ENCODE data around the gene ARHGAP19. TPM values are rescaled to one million over a fixed set of nuclear protein-coding genes. Genes with fewer than 3 reads are reported as not detected.

The ARHGAP19 gene
- total RNA-seq, 1 donor: 8.7 TPM

DNA sequence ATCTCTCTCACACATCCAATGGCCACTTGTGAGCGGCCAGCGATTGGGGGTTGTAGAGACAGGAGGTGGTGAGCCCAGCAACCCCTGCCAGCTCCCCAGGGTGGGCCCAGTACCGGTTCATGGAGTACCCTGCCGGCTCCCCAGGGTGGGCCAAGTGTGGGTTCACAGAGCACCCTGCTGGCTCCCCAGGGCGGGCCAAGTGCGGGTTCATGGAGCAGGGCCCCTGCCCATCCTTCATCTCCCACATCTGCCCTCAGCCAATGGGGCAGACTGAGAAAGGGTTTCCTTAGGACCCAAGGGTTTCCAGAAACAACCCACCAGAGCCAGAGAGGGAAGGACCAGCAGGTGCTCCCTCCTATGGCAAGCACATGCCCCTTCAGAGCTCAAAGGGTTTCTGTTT, 85.3 kb downstream of the ARHGAP19 start:
- no peak overlapping the region for H3K4me3 ChIP-seq (ENCODE audit: insufficient read depth, low read length)
- TF ChIP-seq, protein P1, sequence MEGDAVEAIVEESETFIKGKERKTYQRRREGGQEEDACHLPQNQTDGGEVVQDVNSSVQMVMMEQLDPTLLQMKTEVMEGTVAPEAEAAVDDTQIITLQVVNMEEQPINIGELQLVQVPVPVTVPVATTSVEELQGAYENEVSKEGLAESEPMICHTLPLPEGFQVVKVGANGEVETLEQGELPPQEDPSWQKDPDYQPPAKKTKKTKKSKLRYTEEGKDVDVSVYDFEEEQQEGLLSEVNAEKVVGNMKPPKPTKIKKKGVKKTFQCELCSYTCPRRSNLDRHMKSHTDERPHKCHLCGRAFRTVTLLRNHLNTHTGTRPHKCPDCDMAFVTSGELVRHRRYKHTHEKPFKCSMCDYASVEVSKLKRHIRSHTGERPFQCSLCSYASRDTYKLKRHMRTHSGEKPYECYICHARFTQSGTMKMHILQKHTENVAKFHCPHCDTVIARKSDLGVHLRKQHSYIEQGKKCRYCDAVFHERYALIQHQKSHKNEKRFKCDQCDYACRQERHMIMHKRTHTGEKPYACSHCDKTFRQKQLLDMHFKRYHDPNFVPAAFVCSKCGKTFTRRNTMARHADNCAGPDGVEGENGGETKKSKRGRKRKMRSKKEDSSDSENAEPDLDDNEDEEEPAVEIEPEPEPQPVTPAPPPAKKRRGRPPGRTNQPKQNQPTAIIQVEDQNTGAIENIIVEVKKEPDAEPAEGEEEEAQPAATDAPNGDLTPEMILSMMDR (IDR thresholded peaks at IDR 0.05; ENCODE audit: extremely low read depth, low read depth, low read length): no peak
- H3K27ac ChIP-seq (ENCODE audit: low read depth, low read length): no peak overlapping the region
- no peaks in the 10 kb centered on the region for H3K36me3 ChIP-seq (ENCODE audit: insufficient read depth, low read length)
- no peaks in the 10 kb centered on the region for H4K20me1 ChIP-seq (ENCODE audit: insufficient read depth, low read length)
- no peaks in the 10 kb centered on the region for H3K9me3 ChIP-seq (ENCODE audit: low read depth, low read length)
- H3K4me1 ChIP-seq (ENCODE audit: insufficient read depth, low read length): no peaks in the 10 kb centered on the region
- peaks cover 4% of the 10 kb centered on the region for H3K27me3 ChIP-seq (ENCODE audit: insufficient read depth, low read length)
- no peak overlapping the region for H3K4me2 ChIP-seq (ENCODE audit: insufficient read depth, low read length)
- DNase-seq (ENCODE audit: insufficient read length, low spot score, missing footprints): no peak
- H2AFZ ChIP-seq (ENCODE audit: low read length): no peak overlapping the region
- no peaks in the 10 kb centered on the region for H3K79me2 ChIP-seq (ENCODE audit: insufficient read depth, low read length)

DNA sequence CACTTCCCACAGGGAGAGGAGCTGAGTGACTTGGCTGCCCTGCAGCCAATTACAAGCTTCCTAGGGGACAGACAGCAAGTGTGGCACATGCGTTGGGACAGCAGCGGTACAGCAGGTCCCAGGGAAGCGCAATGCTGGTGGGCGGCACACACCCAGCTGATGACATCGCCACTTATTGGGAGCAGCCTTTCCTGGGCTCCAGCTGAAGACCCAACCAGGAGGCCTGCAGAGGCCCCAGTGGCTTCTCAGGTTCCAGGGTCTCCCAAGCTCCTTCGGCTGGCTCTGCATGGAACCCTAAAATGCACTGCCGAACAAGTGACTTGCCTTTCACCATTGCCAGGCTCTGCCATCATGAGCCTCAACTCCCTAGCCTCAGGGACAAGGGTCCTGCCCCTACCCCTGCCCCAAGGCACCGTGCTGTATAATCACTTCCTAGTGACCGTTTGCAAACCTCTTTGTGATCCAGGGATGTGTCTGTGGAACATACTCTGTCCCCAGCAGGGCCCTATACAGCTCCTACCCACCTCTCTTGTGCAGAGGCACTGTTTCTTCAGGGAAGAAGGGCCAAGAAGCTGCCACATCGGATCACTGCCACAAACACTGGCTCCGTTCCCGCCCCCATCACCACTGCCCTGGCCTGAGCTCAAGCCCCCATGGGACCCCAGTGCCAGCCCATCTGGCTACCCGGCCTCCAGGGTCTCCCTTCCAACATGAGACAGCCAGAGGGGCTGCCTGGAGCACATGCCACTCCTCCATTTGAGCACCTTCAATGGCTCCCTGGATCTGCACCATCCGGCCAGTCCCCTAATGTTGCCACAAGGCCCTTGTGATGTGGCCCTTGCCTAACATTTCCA, 87.4 kb downstream of the ARHGAP19 start:
- no peaks in the 10 kb centered on the region for H3K4me1 ChIP-seq (ENCODE audit: insufficient read depth, low read length)
- no peak overlapping the region for H3K4me2 ChIP-seq (ENCODE audit: insufficient read depth, low read length)
- H3K79me2 ChIP-seq (ENCODE audit: insufficient read depth, low read length): no peaks in the 10 kb centered on the region
- TF ChIP-seq, protein P1 (IDR thresholded peaks at IDR 0.05; ENCODE audit: extremely low read depth, low read depth, low read length): no peak
- no peak overlapping the region for H3K27ac ChIP-seq (ENCODE audit: low read depth, low read length)
- no peaks in the 10 kb centered on the region for H3K36me3 ChIP-seq (ENCODE audit: insufficient read depth, low read length)
- H3K4me3 ChIP-seq (ENCODE audit: insufficient read depth, low read length): no peak overlapping the region
- no peak for DNase-seq (ENCODE audit: insufficient read length, low spot score, missing footprints)
- peaks cover 7% of the 10 kb centered on the region for H3K27me3 ChIP-seq (ENCODE audit: insufficient read depth, low read length)
- no peak overlapping the region for H2AFZ ChIP-seq (ENCODE audit: low read length)
- no peaks in the 10 kb centered on the region for H4K20me1 ChIP-seq (ENCODE audit: insufficient read depth, low read length)
- no peaks in the 10 kb centered on the region for H3K9me3 ChIP-seq (ENCODE audit: low read depth, low read length)

DNA sequence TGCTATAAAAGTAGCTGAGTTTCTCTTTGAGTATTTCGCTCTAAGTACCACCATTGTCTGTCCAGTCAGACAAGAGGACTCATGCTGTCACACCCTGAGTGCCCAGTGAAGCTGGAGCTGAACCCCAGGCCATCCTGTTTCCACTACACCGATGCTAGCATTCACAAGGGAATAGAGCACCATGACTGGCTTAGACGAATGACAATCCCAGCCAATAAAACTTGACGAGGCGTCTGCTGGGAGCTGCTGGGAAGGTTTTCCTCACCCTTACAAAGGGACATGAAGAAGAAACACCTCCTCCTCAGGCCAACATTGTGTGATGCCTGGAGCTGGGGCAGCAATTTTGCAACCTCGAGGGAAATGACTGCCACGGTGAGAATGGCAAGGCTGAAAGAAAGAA, 89.2 kb downstream of the ARHGAP19 start:
- no peaks in the 10 kb centered on the region for H3K36me3 ChIP-seq (ENCODE audit: insufficient read depth, low read length)
- no peaks in the 10 kb centered on the region for H3K9me3 ChIP-seq (ENCODE audit: low read depth, low read length)
- no peaks in the 10 kb centered on the region for H4K20me1 ChIP-seq (ENCODE audit: insufficient read depth, low read length)
- peaks cover 10% of the 10 kb centered on the region for H3K27me3 ChIP-seq (ENCODE audit: insufficient read depth, low read length)
- H3K4me3 ChIP-seq (ENCODE audit: insufficient read depth, low read length): no peak overlapping the region
- DNase-seq (ENCODE audit: insufficient read length, low spot score, missing footprints): no peak
- no peaks in the 10 kb centered on the region for H3K79me2 ChIP-seq (ENCODE audit: insufficient read depth, low read length)
- no peak overlapping the region for H3K27ac ChIP-seq (ENCODE audit: low read depth, low read length)
- no peaks in the 10 kb centered on the region for H3K4me1 ChIP-seq (ENCODE audit: insufficient read depth, low read length)
- TF ChIP-seq, protein P1 (IDR thresholded peaks at IDR 0.05; ENCODE audit: extremely low read depth, low read depth, low read length): no peak
- H2AFZ ChIP-seq (ENCODE audit: low read length): no peak overlapping the region
- H3K4me2 ChIP-seq (ENCODE audit: insufficient read depth, low read length): no peak overlapping the region

DNA sequence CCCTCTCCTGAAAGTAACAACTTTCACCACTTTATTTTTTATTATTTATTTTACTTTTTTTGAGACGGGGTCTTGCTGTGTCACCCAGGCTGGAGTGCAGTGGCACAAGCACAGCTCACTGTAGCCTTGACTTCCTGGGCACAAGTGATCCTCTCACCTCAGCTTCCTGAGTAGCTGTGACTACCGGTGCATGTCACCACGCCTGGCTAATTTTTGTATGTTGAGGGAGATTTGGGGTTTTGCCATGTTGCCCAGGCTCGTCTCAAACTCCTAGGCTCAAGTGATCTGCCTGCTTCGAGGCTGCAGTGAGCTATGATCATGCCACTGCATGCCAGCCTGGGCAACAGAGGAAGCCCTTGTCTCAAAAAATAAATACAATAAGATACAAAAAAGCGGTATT, 91.8 kb downstream of the ARHGAP19 start:
- H3K27me3 ChIP-seq (ENCODE audit: insufficient read depth, low read length): peaks cover 17% of the 10 kb centered on the region
- no peak for DNase-seq (ENCODE audit: insufficient read length, low spot score, missing footprints)
- H3K27ac ChIP-seq (ENCODE audit: low read depth, low read length): no peak overlapping the region
- TF ChIP-seq, protein P1 (IDR thresholded peaks at IDR 0.05; ENCODE audit: extremely low read depth, low read depth, low read length): no peak
- no peaks in the 10 kb centered on the region for H3K79me2 ChIP-seq (ENCODE audit: insufficient read depth, low read length)
- H3K36me3 ChIP-seq (ENCODE audit: insufficient read depth, low read length): no peaks in the 10 kb centered on the region
- H4K20me1 ChIP-seq (ENCODE audit: insufficient read depth, low read length): no peaks in the 10 kb centered on the region
- H2AFZ ChIP-seq (ENCODE audit: low read length): no peak overlapping the region
- peaks cover 3% of the 10 kb centered on the region for H3K4me1 ChIP-seq (ENCODE audit: insufficient read depth, low read length)
- H3K9me3 ChIP-seq (ENCODE audit: low read depth, low read length): no peaks in the 10 kb centered on the region
- no peak overlapping the region for H3K4me2 ChIP-seq (ENCODE audit: insufficient read depth, low read length)
- no peak overlapping the region for H3K4me3 ChIP-seq (ENCODE audit: insufficient read depth, low read length)

All from osteoblast (primary cell).